K562 (cell line): ENCODE results near the gene VPS33B. TPM values are rescaled to one million over a fixed set of nuclear protein-coding genes. Genes with fewer than 3 reads are reported as not detected.

ENCODE experiments used
- ATAC-seq: fragments of 200-7000 bp; cut with Tn5 transposase; 3 replicates; pipeline ENCODE4 v1.9.1; 2020; ENCODE audit warnings: moderate library complexity
- BruUV-seq: library from RNA; stranded (reverse); fragments of 400-500 nt; replicated peaks from 2 replicates; lab custom pipeline; 2021; lab: Mats Ljungman, UMichigan
- CTCF ChIA-PET: fragments of 300-600 bp; formaldehyde crosslinking; extraction: SDS; loops from one replicate; lab custom pipeline; 2021; ENCODE audit warnings: low intra/inter-chr PET ratio; lab: Yijun Ruan, JAX
- POLR2A ChIA-PET: fragments of 300-600, 350-650 bp; sonication (Branson Sonifier 250); formaldehyde crosslinking; extraction: SDS; loops from one replicate; lab custom pipeline; 2021; ENCODE audit warnings: antibody characterized with exemption, inconsistent platforms; lab: Yijun Ruan, JAX
- DNase-seq, 4 experiments: peaks; one replicate each; pipeline versions ENCODE4 v3.0.0 to v3.0.0-alpha.2; 2011 to 2018; ENCODE audit warnings: low spot score in 3 of 4, mixed read lengths in 3 of 4; ENCODE audit errors: extremely low read depth in 1 of 4
- FAIRE-seq: peaks from 2 replicates; lab custom pipeline; 2011; peaks lifted over from hg19 to GRCh38; lab: Jason Lieb, UNC
- H2AFZ ChIP-seq: 2 replicates; pipeline ENCODE4 v1.6.0; 2011; ENCODE audit warnings: low read depth, low read length, control low read depth, inconsistent platforms
- H3K27ac ChIP-seq: fragments of 200-600 bp; 3 replicates; pipeline ENCODE4 v1.8.0; 2011; ENCODE audit warnings: low read depth, mild to moderate bottlenecking, control low read depth, inconsistent platforms, low read length, moderate library complexity, mixed read lengths; ENCODE audit errors: extremely low read depth
- H3K27me3 ChIP-seq, 2 experiments: fragments of 300-600 bp in 1 of 2; 2 replicates in 1 of 2; 3 replicates in 1 of 2; pipeline versions ENCODE4 v1.6.0 to v1.8.0; 2011; ENCODE audit warnings: inconsistent platforms in 2 of 2, low read length in 2 of 2, mild to moderate bottlenecking in 1 of 2, mixed read lengths in 1 of 2, moderate library complexity in 1 of 2; ENCODE audit not compliant: control insufficient read depth in 2 of 2, insufficient read depth in 2 of 2
- H3K36me3 ChIP-seq: fragments of 300-600 bp; 3 replicates; pipeline ENCODE4 v1.8.0; 2011; ENCODE audit warnings: mild to moderate bottlenecking, low read length, inconsistent platforms; ENCODE audit not compliant: control insufficient read depth, insufficient read depth
- H3K4me1 ChIP-seq, 2 experiments: fragments of 200-600 bp in 1 of 2; replicated peaks in 1 of 2; 2 replicates in 1 of 2; 3 replicates in 1 of 2; pipeline versions ENCODE4 v1.5.1 to v1.8.0; 2011; ENCODE audit warnings: inconsistent platforms in 2 of 2, low read length in 2 of 2, mild to moderate bottlenecking in 1 of 2, mixed read lengths in 1 of 2, moderate library complexity in 1 of 2; ENCODE audit not compliant: control insufficient read depth in 2 of 2, insufficient read depth in 2 of 2
- H3K4me2 ChIP-seq: 2 replicates; pipeline ENCODE4 v1.6.1; 2011; ENCODE audit warnings: low read length, control low read depth, inconsistent platforms, mixed read lengths; ENCODE audit not compliant: insufficient read depth
- H3K4me3 ChIP-seq: fragments of 200-600 bp; sonication (generic), shearing (Covaris generic); 2 replicates; pipeline ENCODE4 v1.5.1; 2016; ENCODE audit warnings: control low read depth, inconsistent platforms
- H3K79me2 ChIP-seq: fragments of 200-600 bp; 3 replicates; pipeline ENCODE4 v1.8.0; 2011; ENCODE audit warnings: low read length, inconsistent platforms; ENCODE audit not compliant: control insufficient read depth, insufficient read depth
- H3K9ac ChIP-seq, 2 experiments: 2 replicates each; pipeline versions ENCODE4 v1.6.0 to v1.6.1; 2011; ENCODE audit warnings: low read depth in 2 of 2, low read length in 2 of 2, control low read depth in 1 of 2, inconsistent platforms in 1 of 2, mild to moderate bottlenecking in 1 of 2, mixed read lengths in 1 of 2; ENCODE audit not compliant: insufficient read depth in 1 of 2
- H3K9me1 ChIP-seq: one replicate; pipeline ENCODE4 v1.6.0; 2011; ENCODE audit warnings: inconsistent platforms, mild to moderate bottlenecking, low read length, moderate library complexity; ENCODE audit not compliant: control insufficient read depth, insufficient read depth
- H3K9me3 ChIP-seq: replicated peaks from 2 replicates; pipeline ENCODE4 v1.5.1; 2011; ENCODE audit warnings: low read depth, low read length, inconsistent platforms; ENCODE audit not compliant: control insufficient read depth, insufficient read depth
- H4K20me1 ChIP-seq: replicated peaks from 2 replicates; pipeline ENCODE4 v1.6.1; 2011; ENCODE audit warnings: low read length, inconsistent platforms, mixed read lengths; ENCODE audit not compliant: control insufficient read depth, insufficient read depth
- ETV5 ChIP-seq: sonication (generic); formaldehyde crosslinking; IDR thresholded peaks from 2 replicates; pipeline ENCODE4 v1.4.0; 2020; ENCODE audit warnings: low read depth, mild to moderate bottlenecking, missing genetic modification reagents
- L3MBTL2 ChIP-seq: fragments of 450-650 bp; IDR thresholded peaks from 2 replicates; pipeline ENCODE4 v1.6.1; 2016; ENCODE audit warnings: mild to moderate bottlenecking, moderate library complexity
- NFXL1 ChIP-seq: fragments of 450-650 bp; formaldehyde crosslinking; IDR thresholded peaks from 2 replicates; pipeline ENCODE4 v1.4.0; 2021; ENCODE audit warnings: mild to moderate bottlenecking
- POLR2A ChIP-seq: fragments of 450-650 bp; conservative IDR thresholded peaks from 2 replicates; pipeline ENCODE4 v1.6.1; 2016
- RAD21 ChIP-seq, 2 experiments: fragments of 250-450 bp in 1 of 2; fragments of 450-650 bp in 1 of 2; sonication (Bioruptor Pico) in 1 of 2; formaldehyde crosslinking in 1 of 2; IDR thresholded peaks in 1 of 2; conservative IDR thresholded peaks in 1 of 2; 2 replicates each; pipeline versions ENCODE4 v1.4.0 to v1.8.0; 2020 to 2022; ENCODE audit warnings: mild to moderate bottlenecking in 2 of 2, moderate library complexity in 1 of 2
- SMAD4 ChIP-seq: fragments of 250-450 bp; sonication (Bioruptor Pico); conservative IDR thresholded peaks from 2 replicates; pipeline ENCODE4 v1.8.0; 2021; ENCODE audit warnings: inconsistent platforms, mild to moderate bottlenecking, moderate library complexity
- SPI1 ChIP-seq: IDR thresholded peaks from 2 replicates; pipeline ENCODE4 v1.6.1; 2011; ENCODE audit warnings: low read depth, low read length, control low read depth, borderline replicate concordance
- SUPT5H ChIP-seq: fragments of 450-650 bp; IDR thresholded peaks from 2 replicates; pipeline ENCODE4 v1.6.1; 2016
- ZNF165 ChIP-seq: fragments of 250-450 bp; sonication (Bioruptor Pico); IDR thresholded peaks from 2 replicates; pipeline ENCODE4 v1.4.0; 2020; ENCODE audit warnings: borderline replicate concordance
- ZNF589 ChIP-seq: fragments of 200-800 bp; sonication (Bioruptor generic); IDR thresholded peaks from 2 replicates; pipeline ENCODE4 v1.6.1; 2016; ENCODE audit warnings: low read depth, missing genetic modification characterization, missing compliant biosample characterization
- WGBS: fragments of 100-300 bp; shearing (Covaris generic); methylation state at CpG from one replicate; pipeline ENCODE4 v1.1.6; 2016; ENCODE audit warnings: low coverage, mixed read lengths; ENCODE audit not compliant: insufficient coverage; ENCODE audit errors: missing lambda C conversion rate; 5-methylcytosine and 5-hydroxymethylcytosine counted together
- in situ Hi-C: fragments of 300-500 bp; cut with MboI; formaldehyde crosslinking; loops from 4 replicates; pipeline ENCODE4 v1.15.0; 2018; ENCODE audit warnings: inconsistent platforms, mixed read lengths
- intact Hi-C: fragments of 100-400 bp; cut with micrococcal nuclease; formaldehyde crosslinking; loops from 2 replicates; pipeline ENCODE4 v1.14.2; 2022
- polyA plus RNA-seq, 8 experiments: library from polyadenylated mRNA; depleted of rRNA in 4 of 8; stranded (reverse) in 5 of 8; unstranded in 3 of 8; fragments of >200 nt; fragmentation: Nextera tagmentation in 2 of 8; fragmentation: Illumina TruSeq in 1 of 8; extraction: Ambion mirVana in 2 of 8; extraction: Trizol in 1 of 8; gene quantifications; 2 replicates each; pipeline versions ENCODE4 v1.2.1 to v1.2.3, GENCODE V29; 2011 to 2014; ENCODE audit warnings: inconsistent platforms in 1 of 8, missing spikeins in 1 of 8
- total RNA-seq, 7 experiments: library from RNA; depleted of rRNA in 6 of 7; stranded (reverse); fragments of >200 nt in 6 of 7; fragmentation: Illumina TruSeq in 2 of 7; extraction: Trizol in 2 of 7; gene quantifications; 2 replicates each; pipeline versions ENCODE4 v1.2.1 to v1.2.3, GENCODE V29; 2011 to 2021; ENCODE audit warnings: low replicate concordance in 1 of 7
- TF ChIP-seq, protein P1 (sequence below), 2 experiments: fragments of 450-650 bp; conservative IDR thresholded peaks; 2 replicates each; pipeline ENCODE4 v1.6.1; 2017; ENCODE audit warnings: mild to moderate bottlenecking in 2 of 2, moderate library complexity in 2 of 2
- TF ChIP-seq, protein P2 (sequence below), 2 experiments: IDR thresholded peaks; 2 replicates each; pipeline ENCODE4 v1.6.1; 2011; ENCODE audit warnings: borderline replicate concordance in 1 of 2, control low read depth in 1 of 2, low read depth in 1 of 2, low read length in 1 of 2, mild to moderate bottlenecking in 1 of 2, mixed read lengths in 1 of 2, moderate library complexity in 1 of 2; ENCODE audit not compliant: insufficient read depth in 1 of 2, insufficient read length in 1 of 2, poor library complexity in 1 of 2, severe bottlenecking in 1 of 2; ENCODE audit errors: extremely low read depth in 1 of 2

Gene VPS33B
- total and polyA plus RNA-seq, 9 of the 15 experiments (the other 6 are each of a cell fraction or from before 2014, with no cell fraction given) = 9.4 to 25.5 (median 14.8) TPM

DNA sequence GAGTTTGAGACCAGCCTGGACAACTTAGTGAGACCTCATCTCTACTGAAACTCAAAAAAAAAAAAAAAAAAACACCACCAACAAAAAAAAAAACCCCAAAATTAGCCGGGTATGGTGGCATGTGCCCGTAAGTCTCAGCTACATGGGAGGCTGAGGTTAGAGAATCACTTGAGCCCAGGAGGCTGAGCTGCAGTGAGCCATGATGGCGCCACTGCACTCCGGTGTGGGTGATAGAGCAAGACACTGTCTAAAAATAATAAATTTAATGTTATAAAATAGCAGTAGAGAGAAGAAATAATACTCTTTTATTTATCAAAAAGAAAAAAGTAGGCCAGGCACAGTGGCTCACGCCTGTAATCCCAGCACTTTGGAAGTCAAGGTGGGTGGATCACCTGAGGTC, 50.3 kb downstream of the VPS33B start:
- Histone ChIP-seq H3K9me3 (no peaks in the 10 kb centered on the region; the same call in 1 of the 2 replicates), H3K9me1 (peaks cover 2% of the 10 kb centered on the region), H3K36me3 (peaks cover 91% of the 10 kb centered on the region), H3K27ac (no peak overlapping the region), H3K27me3 (no peaks in the 10 kb centered on the region), H4K20me1 (peaks cover 7% of the 10 kb centered on the region; the same call in 1 of the 2 replicates), H3K9ac (no peak overlapping the region), H3K4me3 (no peak overlapping the region), H2AFZ (no peak overlapping the region), H3K79me2 (peaks cover 2% of the 10 kb centered on the region; the same call in 1 of the 3 replicates), H3K4me2 (no peak overlapping the region), H3K4me1 (no peaks in the 10 kb centered on the region; a peak in 1 of 5 replicates)
- WGBS = 93% methylated on average over 5 of the region's 5 CpGs
- BruUV-seq = no TSS peak
- intact Hi-C loops (no loop called here), in situ Hi-C loops (no loop called here)
- ChIA-PET CTCF (interaction anchor here (0.6 to 0.7 kb wide), 2 partner anchors 11 to 1048 kb away, joined by 3 to 9 read pairs; no protein-coding TSS in a partner anchor), POLR2A (interaction anchor here (0.7 to 2.6 kb wide), 7 partner anchors 9 to 135 kb away, joined by 3 to 12 read pairs (median 4); no protein-coding TSS in a partner anchor)
- FAIRE-seq (no peak), DNase-seq (no peak), ATAC-seq (no peak)
- TF ChIP-seq POLR2A (peak; percentile 19; the same call in 1 of the 2 replicates), ZNF165 (no peak)

DNA sequence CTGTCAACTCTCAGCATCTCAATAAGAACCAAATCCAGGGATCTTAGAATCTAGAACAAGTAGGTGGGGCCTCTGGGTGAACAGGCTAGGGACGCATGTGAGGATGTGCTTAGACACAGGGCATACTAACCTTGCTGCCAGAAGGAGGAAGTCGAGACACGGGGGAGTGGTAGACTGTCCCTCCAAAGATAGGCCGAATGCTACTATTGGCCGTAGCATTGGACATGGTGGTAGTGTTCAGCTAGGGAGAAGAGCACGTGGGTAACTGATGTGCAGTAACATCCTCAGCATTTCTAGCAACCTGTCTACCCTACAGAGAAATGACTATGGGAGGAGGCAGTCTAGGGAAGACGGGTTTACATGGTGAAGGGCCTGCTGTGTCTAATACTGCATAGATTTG, 52.1 kb downstream of the VPS33B start:
- DNase-seq (no peak), ATAC-seq (peak; percentile 37), FAIRE-seq (peak; percentile 48)
- in situ Hi-C loops = no loop called here
- CTCF ChIA-PET = no interaction called here
- Histone ChIP-seq H3K27ac (no peak overlapping the region), H3K36me3 (peaks cover 92% of the 10 kb centered on the region), H3K9me3 (no peaks in the 10 kb centered on the region; the same call in 1 of the 2 replicates), H3K4me3 (no peak overlapping the region), H3K9ac (no peak overlapping the region), H3K9me1 (peaks cover 2% of the 10 kb centered on the region), H3K27me3 (no peaks in the 10 kb centered on the region), H3K4me2 (no peak overlapping the region), H2AFZ (no peak overlapping the region), H3K4me1 (no peaks in the 10 kb centered on the region; a peak in 1 of 5 replicates), H4K20me1 (peaks cover 7% of the 10 kb centered on the region; the same call in 1 of the 2 replicates), H3K79me2 (peaks cover 2% of the 10 kb centered on the region; the same call in 1 of the 3 replicates)
- intact Hi-C loops = no loop called here
- 62% methylated on average over 7 of the region's 7 CpGs for WGBS
- BruUV-seq = no TSS peak
- TF ChIP-seq SMAD4 (CRISPR knock-in tag) = peak; percentile 47
- TF ChIP-seq ZNF589 (CRISPR knock-in tag) = no peak
- peak; percentile 48; the same call in 1 of the 2 replicates for TF ChIP-seq SUPT5H
- TF ChIP-seq, protein P1, sequence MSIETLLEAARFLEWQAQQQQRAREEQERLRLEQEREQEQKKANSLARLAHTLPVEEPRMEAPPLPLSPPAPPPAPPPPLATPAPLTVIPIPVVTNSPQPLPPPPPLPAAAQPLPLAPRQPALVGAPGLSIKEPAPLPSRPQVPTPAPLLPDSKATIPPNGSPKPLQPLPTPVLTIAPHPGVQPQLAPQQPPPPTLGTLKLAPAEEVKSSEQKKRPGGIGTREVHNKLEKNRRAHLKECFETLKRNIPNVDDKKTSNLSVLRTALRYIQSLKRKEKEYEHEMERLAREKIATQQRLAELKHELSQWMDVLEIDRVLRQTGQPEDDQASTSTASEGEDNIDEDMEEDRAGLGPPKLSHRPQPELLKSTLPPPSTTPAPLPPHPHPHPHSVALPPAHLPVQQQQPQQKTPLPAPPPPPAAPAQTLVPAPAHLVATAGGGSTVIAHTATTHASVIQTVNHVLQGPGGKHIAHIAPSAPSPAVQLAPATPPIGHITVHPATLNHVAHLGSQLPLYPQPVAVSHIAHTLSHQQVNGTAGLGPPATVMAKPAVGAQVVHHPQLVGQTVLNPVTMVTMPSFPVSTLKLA (conservative IDR thresholded peaks at IDR 0.05) = 0 out of 4 replicates have a peak, but pooled peaks of 1 of the 2 experiments have one; percentile 22
- 0 out of 2 replicates have a peak, but pooled peaks have one; percentile 48 for TF ChIP-seq SPI1
- TF ChIP-seq NFXL1 = no peak
- TF ChIP-seq, protein P2, sequence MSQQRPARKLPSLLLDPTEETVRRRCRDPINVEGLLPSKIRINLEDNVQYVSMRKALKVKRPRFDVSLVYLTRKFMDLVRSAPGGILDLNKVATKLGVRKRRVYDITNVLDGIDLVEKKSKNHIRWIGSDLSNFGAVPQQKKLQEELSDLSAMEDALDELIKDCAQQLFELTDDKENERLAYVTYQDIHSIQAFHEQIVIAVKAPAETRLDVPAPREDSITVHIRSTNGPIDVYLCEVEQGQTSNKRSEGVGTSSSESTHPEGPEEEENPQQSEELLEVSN (IDR thresholded peaks at IDR 0.05; ENCODE audit: borderline replicate concordance in 1 of 2, extremely low read depth in 1 of 2, insufficient read depth in 1 of 2, insufficient read length in 1 of 2, low read depth in 1 of 2, low read length in 1 of 2, poor library complexity in 1 of 2, severe bottlenecking in 1 of 2) = peak in 1 of 2 experiments; percentile 23
- TF ChIP-seq RAD21 (CRISPR knock-in tag; conservative IDR thresholded peaks at IDR 0.05 in 1 of 2, IDR thresholded peaks at IDR 0.05 in 1 of 2) = peak; percentile 22 to 28; a peak in 2 of 4 replicates
- TF ChIP-seq L3MBTL2 = peak; percentile 35; the same call in 1 of the 2 replicates
- no peak for TF ChIP-seq ETV5 (CRISPR knock-in tag)
- POLR2A ChIA-PET = interaction anchor here (1.0 to 6.7 kb wide), 5 partner anchors 10 to 23 kb away, joined by 3 to 65 read pairs (median 6); partner anchors contain the start of gene RCCD1
